Activated CD4-positive, alpha-beta T cell treated with anti-CD3 and anti-CD28 coated beads for 36 hours (primary cell): Measurements from ENCODE around the gene COA8. TPM values are rescaled to one million over a fixed set of nuclear protein-coding genes. Genes with fewer than 3 reads are reported as not detected.
A peak's percentile ranks its signal among the peaks of the same experiment; 100 is the strongest.

ENCODE experiments used
- ATAC-seq: fragments of 200-7000 bp; cut with Tn5 transposase; one replicate; pipeline ENCODE4 v1.10.0; 2021; ENCODE audit warnings: mild to moderate bottlenecking, moderate library complexity
- CTCF ChIA-PET: fragments of 350-600 bp; sonication (Branson Sonifier 250); formaldehyde crosslinking; loops from one replicate; lab custom pipeline; 2021; ENCODE audit warnings: antibody characterized with exemption; lab: Charles Lee
- POLR2A ChIA-PET: fragments of 350-600 bp; sonication (Branson Sonifier 250); formaldehyde crosslinking; loops from one replicate; lab custom pipeline; 2021; ENCODE audit warnings: antibody characterized with exemption, inconsistent platforms; lab: Charles Lee
- DNase-seq: peaks from one replicate; pipeline ENCODE4 v3.0.0-alpha.2; 2020
- H3K27ac Mint-ChIP-seq: one replicate; pipeline ENCODE4 v1.8.0; 2021; ENCODE audit warnings: mixed read lengths
- H3K27me3 Mint-ChIP-seq: one replicate; pipeline ENCODE4 v1.8.0; 2021; ENCODE audit warnings: mixed read lengths
- H3K36me3 Mint-ChIP-seq: one replicate; pipeline ENCODE4 v1.8.0; 2021; ENCODE audit warnings: low read depth, mixed read lengths
- H3K4me1 Mint-ChIP-seq: one replicate; pipeline ENCODE4 v1.8.0; 2021; ENCODE audit warnings: mixed read lengths
- H3K4me3 Mint-ChIP-seq: one replicate; pipeline ENCODE4 v1.8.0; 2021; ENCODE audit warnings: mild to moderate bottlenecking, moderate library complexity, mixed read lengths
- H3K9me3 Mint-ChIP-seq: one replicate; pipeline ENCODE4 v1.8.0; 2021; ENCODE audit warnings: low read depth, mixed read lengths
- intact Hi-C, 2 experiments: fragments of 100-400 bp; cut with DNase I in 1 of 2; cut with micrococcal nuclease in 1 of 2; formaldehyde crosslinking; loops; one replicate each; pipeline versions ENCODE4 v1.14.2 to v1.15.1; 2022 to 2024; cut with DNase I, micrococcal nuclease
- total RNA-seq, 2 experiments: library from RNA; stranded (reverse); gene quantifications; one replicate each; pipeline ENCODE4 v1.2.3, GENCODE V29; 2021

The COA8 gene
- total RNA-seq, 2 experiments from 2014 or later, result 39.6 to 41.7 TPM

DNA sequence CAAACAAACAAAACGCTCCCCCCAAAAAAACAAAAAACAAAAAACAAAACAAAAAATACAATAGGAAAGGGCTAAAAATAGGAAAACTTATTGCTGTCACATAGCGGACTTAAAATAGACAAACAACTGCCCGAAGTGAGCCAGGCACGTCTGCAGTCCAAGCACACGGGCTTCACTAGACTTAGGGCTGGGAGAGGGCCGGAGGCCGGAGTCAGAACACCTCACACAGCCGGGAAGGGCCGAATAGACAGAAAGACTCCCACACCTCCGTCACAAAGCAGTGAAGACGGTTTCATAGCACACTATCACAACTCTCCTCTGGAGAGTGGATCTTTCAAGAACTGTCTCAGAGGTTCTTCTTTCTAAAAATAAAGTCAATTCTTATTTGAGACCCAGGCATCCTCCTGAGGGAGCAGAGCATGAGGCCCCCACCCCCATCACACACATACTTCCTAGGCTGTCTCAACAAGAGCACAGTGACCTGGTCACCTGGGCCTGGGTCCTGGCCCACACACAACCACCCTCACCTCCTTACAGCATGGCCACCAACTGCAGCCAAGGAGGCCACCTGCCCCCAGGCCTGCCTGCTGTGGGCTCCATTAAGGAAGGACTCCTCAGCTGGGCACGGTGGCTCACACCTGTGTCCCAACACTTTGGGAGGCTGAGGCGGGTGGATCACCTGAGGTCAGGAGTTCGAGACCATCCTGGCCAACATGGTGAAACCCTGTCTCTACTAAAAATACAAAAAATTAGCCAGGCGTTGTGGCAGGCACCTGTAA is 7.0 kb upstream of the COA8 start:
- no peak for ATAC-seq
- Mint-ChIP-seq H3K36me3 (peaks cover 21% of the 10 kb centered on the region), H3K4me3 (no peak overlapping the region), H3K4me1 (peaks cover 34% of the 10 kb centered on the region), H3K27ac (no peak overlapping the region), H3K9me3 (no peaks in the 10 kb centered on the region), H3K27me3 (no peaks in the 10 kb centered on the region)
- POLR2A ChIA-PET, result no interaction called here
- CTCF ChIA-PET, result no interaction called here
- DNase-seq, result no peak
- intact Hi-C loops, result no loop called here

DNA sequence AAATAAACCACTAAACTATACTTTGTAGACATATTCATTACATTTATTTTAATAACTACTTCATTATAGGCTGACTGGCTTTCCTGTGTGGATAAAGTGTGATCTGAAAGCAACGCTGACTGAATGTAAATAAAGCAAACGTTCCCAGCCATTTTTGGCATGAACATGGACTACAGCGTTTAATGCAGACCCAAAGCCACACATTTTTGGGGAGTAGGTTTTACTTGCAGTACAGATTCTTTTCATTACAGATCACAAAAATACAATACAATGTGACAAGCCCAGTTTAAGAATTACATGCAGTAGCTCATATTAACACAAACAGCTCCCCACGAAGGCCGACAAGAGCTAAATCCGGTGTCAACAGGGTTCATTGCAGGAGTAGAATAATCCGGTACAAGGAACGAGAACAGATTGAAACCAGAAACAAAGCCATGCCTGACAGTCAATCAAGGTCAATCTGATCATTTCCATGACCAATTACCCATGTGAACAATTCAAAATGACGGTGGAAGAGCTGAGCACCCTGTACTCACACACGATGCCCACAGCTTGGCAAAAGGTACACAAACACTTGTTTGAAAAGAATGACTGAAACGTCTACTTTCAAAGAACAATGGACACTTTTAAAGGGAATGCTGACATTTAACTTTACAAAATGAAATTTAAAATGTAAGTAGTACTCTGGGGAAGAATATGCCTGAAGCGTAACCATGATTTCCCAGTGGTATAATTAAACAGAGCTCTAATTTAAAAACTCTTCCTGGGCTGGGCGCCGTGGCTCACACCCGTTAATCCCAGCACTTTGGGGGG is 5.6 kb upstream of the COA8 start:
- H3K4me1 Mint-ChIP-seq, result peaks cover 44% of the 10 kb centered on the region
- ATAC-seq (no peak), DNase-seq (no peak)
- no peaks in the 10 kb centered on the region for H3K27me3 Mint-ChIP-seq
- no peaks in the 10 kb centered on the region for H3K9me3 Mint-ChIP-seq
- H3K4me3 Mint-ChIP-seq, result no peak overlapping the region
- ChIA-PET CTCF (interaction anchor here (0.6 to 2.2 kb wide), 7 partner anchors 10 to 345 kb away, joined by 3 to 10 read pairs (median 4); no protein-coding TSS in a partner anchor), POLR2A (no interaction called here)
- intact Hi-C loops, result no loop called here
- no peak overlapping the region for H3K27ac Mint-ChIP-seq
- H3K36me3 Mint-ChIP-seq, result peaks cover 30% of the 10 kb centered on the region

- Mint-ChIP-seq H3K27me3 (no peaks in the 10 kb centered on the region), H3K36me3 (peaks cover 30% of the 10 kb centered on the region), H3K27ac (no peak overlapping the region)
Observed at GRCh38 chr14:103558071-103558882, 4.5 kb upstream of the COA8 start.

GRCh38 chr14:103559766-103560165 is 3.0 kb upstream of the COA8 start:
- Mint-ChIP-seq H3K27ac (no peak overlapping the region), H3K4me3 (no peak overlapping the region), H3K36me3 (peaks cover 30% of the 10 kb centered on the region), H3K4me1 (peaks cover 56% of the 10 kb centered on the region), H3K9me3 (no peaks in the 10 kb centered on the region), H3K27me3 (no peaks in the 10 kb centered on the region)
- POLR2A ChIA-PET, result no interaction called here
- DNase-seq, result no peak
- no peak for ATAC-seq
- CTCF ChIA-PET, result interaction anchor here (0.9 to 1.3 kb wide), 5 partner anchors 9 to 169 kb away, joined by 3 to 4 read pairs (median 3); no protein-coding TSS in a partner anchor
- intact Hi-C loops, result no loop called here

More at GRCh38 chr14:103558071-103558882, 4.5 kb upstream of the COA8 start:
- Mint-ChIP-seq H3K4me3 (no peak overlapping the region), H3K9me3 (no peaks in the 10 kb centered on the region), H3K4me1 (peaks cover 45% of the 10 kb centered on the region)
- POLR2A ChIA-PET, result no interaction called here
- intact Hi-C loops, result no loop called here
- ATAC-seq, result no peak
- no peak for DNase-seq
- CTCF ChIA-PET, result interaction anchor here (0.7 to 2.2 kb wide), 7 partner anchors 9 to 249 kb away, joined by 3 to 10 read pairs (median 4); no protein-coding TSS in a partner anchor

DNA sequence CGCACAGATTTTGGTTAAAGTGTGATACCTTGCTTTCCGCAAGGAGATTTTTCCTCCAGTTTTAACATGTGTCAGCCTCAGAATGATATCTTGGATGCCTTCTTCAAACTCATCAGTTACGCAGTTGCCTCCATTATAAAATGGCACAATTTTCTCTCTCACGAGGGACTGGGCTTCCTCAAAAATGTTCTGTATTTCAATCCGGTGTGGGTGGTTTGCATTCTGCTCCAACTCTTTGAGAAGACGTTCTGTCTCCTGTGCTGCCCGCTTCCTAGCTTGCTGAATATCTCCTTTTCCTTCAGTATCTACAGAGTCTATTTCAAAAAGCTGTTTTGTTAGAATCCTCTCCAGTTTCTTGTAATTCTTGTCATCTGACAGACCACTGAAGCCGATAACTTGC is 2.1 kb upstream of the COA8 start:
- Mint-ChIP-seq H3K36me3 (peaks cover 30% of the 10 kb centered on the region), H3K4me3 (peak overlapping the region; percentile 94), H3K4me1 (peaks cover 60% of the 10 kb centered on the region), H3K27ac (peak overlapping the region; percentile 85), H3K27me3 (no peaks in the 10 kb centered on the region), H3K9me3 (no peaks in the 10 kb centered on the region)
- POLR2A ChIA-PET, result no interaction called here
- DNase-seq (no peak), ATAC-seq (no peak)
- CTCF ChIA-PET, result interaction anchor here (0.8 to 1.9 kb wide), 8 partner anchors 11 to 202 kb away, joined by 3 to 9 read pairs (median 4); partner anchors contain the start of gene TRMT61A
- intact Hi-C loops, result no loop called here

GRCh38 chr14:103561381-103562178 is 1.2 kb upstream of the COA8 start:
- no peaks in the 10 kb centered on the region for H3K27me3 Mint-ChIP-seq
- peak; percentile 64 for DNase-seq
- peak overlapping the region; percentile 94 for H3K4me3 Mint-ChIP-seq
- POLR2A ChIA-PET, result interaction anchor here (0.7 to 1.1 kb wide), 3 partner anchors 34 to 226 kb away, joined by 3 to 7 read pairs (median 5); no protein-coding TSS in a partner anchor
- intact Hi-C loops, result loop anchor here (1.0 to 2.0 kb wide), 9 partner anchors 32 to 969 kb away; partner anchors contain the start of genes KLC1 (in 2 of the 2), TRMT61A (in 2 of the 2), EIF5 (in 1 of the 2) and MARK3 (in 1 of the 2)
- H3K27ac Mint-ChIP-seq, result peak overlapping the region; percentile 85
- CTCF ChIA-PET, result interaction anchor here (0.6 to 1.9 kb wide), 10 partner anchors 10 to 254 kb away, joined by 3 to 9 read pairs (median 4); partner anchors contain the start of gene TRMT61A
- no peaks in the 10 kb centered on the region for H3K9me3 Mint-ChIP-seq
- peaks cover 30% of the 10 kb centered on the region for H3K36me3 Mint-ChIP-seq
- H3K4me1 Mint-ChIP-seq, result peaks cover 68% of the 10 kb centered on the region
- ATAC-seq, result peak; percentile 51

DNA sequence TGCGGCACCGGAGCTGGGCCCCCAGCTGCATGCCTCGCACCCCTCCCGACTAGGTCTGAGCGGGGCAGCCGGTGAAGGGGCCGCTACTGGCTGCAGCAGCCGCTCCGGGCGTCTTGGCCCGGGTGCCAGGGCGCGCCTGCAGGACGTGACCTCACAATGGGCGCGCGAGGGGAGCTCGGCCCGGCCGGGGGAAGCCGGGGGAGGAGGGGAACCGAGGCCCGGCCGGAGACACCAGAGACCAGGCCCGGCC is 656 bp upstream of the COA8 start:
- intact Hi-C loops, result loop anchor here (1.0 to 2.0 kb wide), 9 partner anchors 33 to 969 kb away; partner anchors contain the start of genes KLC1 (in 2 of the 2), TRMT61A (in 2 of the 2), EIF5 (in 1 of the 2) and MARK3 (in 1 of the 2)

DNA sequence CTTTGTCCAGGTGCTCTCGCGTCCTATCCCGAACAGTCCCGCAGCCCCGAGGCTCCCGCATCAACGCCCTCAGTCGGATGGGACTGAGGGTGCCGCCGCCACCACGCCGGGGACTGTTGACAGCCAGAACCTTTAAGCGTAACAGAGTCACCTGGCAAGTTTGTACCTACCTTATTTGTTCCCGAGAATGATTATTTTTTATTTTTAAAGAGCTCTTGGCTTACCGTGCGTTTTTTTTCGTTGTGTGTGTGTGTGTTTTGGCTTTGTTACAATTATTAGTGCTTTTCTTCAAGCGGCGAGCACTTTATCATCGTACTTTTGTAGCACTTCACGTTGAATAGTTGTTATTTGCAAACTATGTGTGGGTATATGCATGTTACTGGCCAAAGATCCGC is 463 bp downstream of the COA8 start:
- Mint-ChIP-seq H3K9me3 (no peaks in the 10 kb centered on the region), H3K4me1 (peaks cover 61% of the 10 kb centered on the region), H3K36me3 (peaks cover 28% of the 10 kb centered on the region), H3K27ac (peak overlapping the region; percentile 91), H3K27me3 (no peaks in the 10 kb centered on the region), H3K4me3 (peak overlapping the region; percentile 94)
- ATAC-seq, result no peak
- no peak for DNase-seq
- intact Hi-C loops, result loop anchor here (2.0 kb wide), 2 partner anchors 34 to 970 kb away; partner anchors contain the start of genes RCOR1 (in 1 of the 2) and TRMT61A (in 1 of the 2)
- ChIA-PET POLR2A (no interaction called here), CTCF (interaction anchor here (0.6 kb wide), 1 partner anchor 12 kb away, joined by 3 read pairs; no protein-coding TSS in a partner anchor)

More for the DNA sequence above, 656 bp upstream of the COA8 start:
- ChIA-PET POLR2A (interaction anchor here (0.7 to 1.1 kb wide), 3 partner anchors 34 to 227 kb away, joined by 3 to 7 read pairs (median 5); no protein-coding TSS in a partner anchor), CTCF (interaction anchor here (0.8 to 1.9 kb wide), 4 partner anchors 9 to 156 kb away, joined by 4 to 9 read pairs (median 6); partner anchors contain the start of gene TRMT61A)
- Mint-ChIP-seq H3K27ac (peak overlapping the region; percentile 85), H3K27me3 (no peaks in the 10 kb centered on the region), H3K4me3 (peak overlapping the region; percentile 94), H3K4me1 (peaks cover 66% of the 10 kb centered on the region), H3K36me3 (peaks cover 30% of the 10 kb centered on the region), H3K9me3 (no peaks in the 10 kb centered on the region)
- ATAC-seq (peak; percentile 56), DNase-seq (no peak)

DNA sequence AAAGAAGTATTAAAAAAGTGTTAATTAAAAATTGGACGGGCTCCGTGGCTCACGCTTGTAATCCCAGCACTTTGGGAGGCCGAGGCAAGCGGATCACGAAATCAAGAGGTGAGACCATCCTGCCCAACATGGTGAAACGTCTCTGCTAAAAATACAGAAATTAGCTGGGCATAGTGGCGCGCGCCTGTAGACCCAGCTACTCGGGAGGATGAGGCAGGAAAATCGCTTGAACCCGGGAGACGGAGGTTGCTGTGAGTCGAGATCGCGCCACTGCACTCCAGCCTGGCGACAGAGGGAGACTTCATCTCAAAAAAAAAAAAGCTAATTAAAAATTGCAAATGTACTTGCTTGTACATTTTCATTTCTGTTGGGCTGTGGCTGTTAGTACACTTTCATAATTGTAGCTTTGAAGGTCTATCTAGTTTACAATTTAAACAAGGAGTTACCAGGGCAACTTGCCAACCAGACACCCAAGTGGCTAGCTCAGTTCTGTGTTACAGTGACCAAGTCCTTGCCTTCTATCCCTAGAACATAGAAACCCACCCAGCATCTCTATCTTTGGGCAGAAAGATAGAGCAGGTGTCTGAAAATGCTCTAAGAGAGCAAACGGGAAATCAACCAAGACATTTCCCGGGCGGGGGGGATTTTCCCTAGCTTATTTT is 1.2 kb downstream of the COA8 start:
- Mint-ChIP-seq H3K27ac (peak overlapping the region; percentile 31), H3K4me1 (peaks cover 54% of the 10 kb centered on the region), H3K9me3 (no peaks in the 10 kb centered on the region), H3K4me3 (peak overlapping the region; percentile 94), H3K27me3 (no peaks in the 10 kb centered on the region), H3K36me3 (peaks cover 24% of the 10 kb centered on the region)
- no peak for DNase-seq
- ChIA-PET POLR2A (no interaction called here), CTCF (interaction anchor here (0.6 to 0.9 kb wide), 2 partner anchors 10 to 13 kb away, joined by 3 to 6 read pairs; no protein-coding TSS in a partner anchor)
- ATAC-seq, result no peak
- intact Hi-C loops, result loop anchor here (2.0 kb wide), 2 partner anchors 35 to 971 kb away; partner anchors contain the start of genes RCOR1 (in 1 of the 2) and TRMT61A (in 1 of the 2)
